NCI-H524 treated with DMSO at 0.1 percent for 48 hours (cell line): ENCODE measurements around the gene MRPL47.
"Not testable (repeated sequence)": the region's sequence is repeated elsewhere in the genome, so short reads cannot be mapped to it uniquely, and the experiment has no call there.

Source experiments
- DNase-seq: peaks from one replicate; lab custom pipeline; 2025; lab: John Stamatoyannopoulos, UW

MRPL47 gene

DNA sequence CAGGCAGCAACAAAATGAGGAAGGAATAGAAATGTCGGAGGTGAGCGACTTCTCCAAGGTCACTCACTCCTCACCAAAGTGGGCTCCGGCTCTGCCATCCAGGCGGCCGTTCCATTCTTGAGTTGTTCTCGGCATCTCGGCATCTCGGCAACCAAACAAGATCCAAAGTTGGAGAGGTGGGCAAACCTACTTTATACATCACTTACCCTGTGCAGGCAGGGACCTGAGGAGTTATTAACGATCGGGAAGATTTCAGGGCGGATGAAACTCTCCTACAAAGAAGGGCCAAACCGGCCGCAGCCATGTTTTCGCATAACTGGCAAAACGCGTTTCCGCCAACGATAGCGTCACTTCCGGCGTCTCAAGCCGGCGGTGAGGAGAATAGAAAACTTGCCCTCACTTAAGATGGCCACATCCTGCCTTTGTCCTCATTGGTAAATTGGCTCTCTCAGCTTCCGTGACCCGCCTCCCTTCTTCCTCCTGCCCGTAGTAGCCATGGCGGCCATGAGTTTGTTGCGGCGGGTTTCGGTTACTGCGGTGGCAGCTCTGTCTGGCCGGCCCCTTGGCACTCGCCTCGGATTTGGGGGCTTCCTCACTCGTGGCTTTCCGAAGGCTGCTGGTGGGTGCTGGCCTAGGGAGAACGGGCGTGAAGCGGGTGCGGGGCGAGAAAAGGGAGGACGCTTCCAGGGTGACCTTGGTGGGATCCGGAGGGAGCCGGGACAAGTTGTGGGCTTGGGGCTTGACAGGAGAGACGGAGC, at the start of gene MRPL47, which contains the start of gene NDUFB5:
Gene MRPL47, minus strand, starts transcription at position 318 of the 758 bp plus-strand sequence. Its CDS starts 14 bp downstream, at position 304.
Gene NDUFB5, plus strand, starts transcription at position 474 of the 758 bp plus-strand sequence. Its CDS starts 22 bp downstream, at position 496.
- peak; percentile 92 for DNase-seq

DNA sequence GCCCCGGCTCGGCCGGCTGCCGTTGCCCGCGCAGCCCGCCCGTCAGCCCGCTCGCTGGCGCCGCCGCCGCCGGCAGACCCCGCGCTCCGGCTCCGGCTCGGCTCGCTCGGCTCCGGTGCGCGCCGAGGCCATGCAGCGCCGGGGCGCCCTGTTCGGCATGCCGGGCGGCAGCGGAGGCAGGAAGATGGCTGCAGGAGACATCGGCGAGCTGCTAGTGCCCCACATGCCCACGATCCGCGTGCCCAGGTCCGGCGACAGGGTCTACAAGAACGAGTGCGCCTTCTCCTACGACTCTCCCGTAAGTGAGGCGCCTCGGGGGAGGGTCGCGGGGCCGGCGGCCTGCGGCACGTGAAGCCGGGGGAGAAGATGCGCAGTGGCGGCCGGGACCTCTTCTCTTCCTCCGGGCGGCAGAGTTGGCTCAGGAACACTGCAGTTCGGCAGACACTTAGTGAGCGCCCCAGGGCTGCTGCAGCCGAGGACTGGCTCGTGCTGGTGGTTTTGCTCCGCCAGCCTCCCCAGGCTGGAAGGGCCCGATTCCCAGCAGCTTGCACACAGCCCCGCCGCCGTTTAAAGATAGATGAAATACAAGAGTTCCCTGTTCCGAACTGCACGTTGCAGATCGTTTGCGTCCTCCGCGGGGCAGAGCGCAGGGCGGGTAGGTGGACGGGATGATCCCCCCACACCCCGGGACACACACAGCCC, 48.8 kb upstream of the MRPL47 start:
- DNase-seq = peak; percentile 48

DNA sequence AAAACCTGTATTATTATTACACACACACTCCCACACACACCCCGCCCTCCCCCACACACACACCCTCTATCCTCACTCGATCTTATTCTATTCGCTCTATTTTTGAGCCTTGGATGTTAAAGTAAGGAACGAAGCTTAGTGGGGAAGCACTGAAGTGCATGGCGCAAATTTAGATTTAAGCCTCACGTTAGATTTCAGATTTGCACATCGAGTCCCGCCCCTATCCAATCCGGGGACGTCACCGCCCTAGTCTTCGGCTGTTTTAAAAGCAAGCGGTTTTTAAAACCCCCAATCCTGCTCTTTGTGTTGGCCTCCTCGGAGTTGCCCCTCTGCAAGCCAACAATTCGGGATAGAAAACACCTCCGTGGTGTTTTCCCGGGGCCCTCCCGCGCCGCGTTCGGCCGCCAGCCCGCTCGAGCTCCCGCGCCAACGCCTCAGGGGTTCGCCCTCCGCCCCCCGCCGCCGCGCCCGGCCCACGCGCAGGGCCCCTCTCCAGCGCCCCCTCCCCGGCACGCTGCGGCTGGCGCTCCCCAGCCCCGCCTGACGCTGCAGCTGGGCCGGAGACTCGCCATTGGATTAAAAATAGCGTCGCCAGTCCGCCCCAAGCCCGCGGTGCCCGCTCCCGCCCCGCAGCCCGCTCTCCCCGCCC, 48.1 kb upstream of the MRPL47 start, which contains the start of gene USP13:
Gene USP13, plus strand, starts transcription at position 594 of the 649 bp plus-strand sequence. CDS start 186 bp downstream, outside the sequence.
- DNase-seq = peak; percentile 47

DNA sequence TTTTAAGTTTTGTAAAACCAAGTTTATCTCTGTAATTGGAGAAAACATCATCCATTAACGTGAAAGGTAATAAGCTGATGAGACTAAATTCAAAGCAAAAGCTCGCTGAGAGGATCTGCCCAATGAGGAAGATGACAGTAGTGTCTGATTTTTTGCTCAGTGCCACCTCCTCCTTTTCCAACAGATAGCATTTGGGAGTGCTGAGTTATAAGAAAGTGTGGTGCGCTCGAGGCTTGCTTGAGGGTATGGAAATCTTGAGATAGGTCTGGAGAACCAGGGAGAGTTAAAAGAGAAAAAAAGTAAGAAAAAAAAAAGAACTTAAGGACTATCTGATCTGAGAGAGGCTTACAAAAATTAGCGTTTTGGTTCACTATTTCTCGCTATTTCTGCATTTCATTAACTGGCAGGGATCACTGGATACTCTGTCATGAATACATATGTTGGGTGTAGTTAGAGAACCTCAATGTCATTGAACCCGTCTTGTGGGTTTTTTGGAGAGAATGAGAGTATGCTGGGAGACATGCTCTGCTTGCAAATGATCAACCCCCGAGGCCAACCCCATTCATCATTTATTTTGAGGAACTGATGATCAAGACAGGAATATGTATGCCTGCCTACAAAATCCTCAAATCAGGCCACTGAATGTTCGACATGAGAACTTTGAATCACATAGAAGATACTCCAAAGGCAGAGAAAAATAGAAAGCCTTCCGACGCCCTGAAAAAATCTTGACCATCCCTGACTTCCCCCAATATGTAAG, 47.4 kb upstream of the MRPL47 start:
- no peak for DNase-seq

- no peak for DNase-seq
These were observed 41.7 kb upstream of the MRPL47 start for GRCh38 chr3:179646177-179646576.

DNA sequence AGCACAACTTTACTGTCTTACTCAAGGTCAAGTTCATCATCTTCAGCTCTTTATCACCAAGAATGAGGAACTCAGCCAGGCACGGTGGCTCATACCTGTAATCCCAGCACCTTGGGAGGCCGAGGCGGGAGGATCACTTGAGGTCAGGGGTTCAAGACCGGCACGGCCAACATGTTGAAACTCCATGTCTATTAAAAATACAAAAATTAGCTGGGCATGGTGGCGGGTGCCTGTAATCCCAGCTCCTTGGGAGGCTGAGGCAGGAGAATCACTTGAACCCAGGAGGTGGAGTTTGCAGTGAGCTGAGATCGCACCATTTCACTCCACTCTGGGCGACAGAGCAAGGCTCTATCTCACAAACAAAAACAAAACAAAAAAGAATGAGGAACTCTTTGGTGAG, 39.4 kb upstream of the MRPL47 start:
- not testable (repeated sequence) for DNase-seq

- DNase-seq = no peak
These were observed 38.4 kb upstream of the MRPL47 start for GRCh38 chr3:179642871-179643270.

DNA sequence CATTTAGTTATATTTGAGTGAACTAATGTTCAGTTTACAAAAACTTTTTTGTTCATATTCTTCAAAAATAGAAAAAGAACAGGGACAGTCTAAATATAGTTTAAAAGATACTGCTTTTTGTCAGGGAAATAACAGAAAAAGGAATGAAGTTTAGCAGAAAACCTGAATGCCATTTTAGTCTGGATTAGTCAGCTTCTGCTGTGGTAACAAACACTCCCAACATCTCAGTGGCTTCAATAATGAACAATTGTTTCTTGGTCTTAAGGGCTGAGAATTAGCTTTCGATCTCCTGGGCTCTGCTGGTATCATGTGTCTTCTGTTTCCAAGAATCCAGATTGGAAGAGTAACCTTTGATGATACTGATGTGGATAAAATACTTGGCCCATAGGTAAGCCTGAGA, 36.0 kb upstream of the MRPL47 start:
- no peak for DNase-seq

- no peak for DNase-seq
These were observed 26.5 kb upstream of the MRPL47 start for GRCh38 chr3:179630753-179631451.

- no peak for DNase-seq
These were observed 20.0 kb upstream of the MRPL47 start for GRCh38 chr3:179624451-179624850.

DNA sequence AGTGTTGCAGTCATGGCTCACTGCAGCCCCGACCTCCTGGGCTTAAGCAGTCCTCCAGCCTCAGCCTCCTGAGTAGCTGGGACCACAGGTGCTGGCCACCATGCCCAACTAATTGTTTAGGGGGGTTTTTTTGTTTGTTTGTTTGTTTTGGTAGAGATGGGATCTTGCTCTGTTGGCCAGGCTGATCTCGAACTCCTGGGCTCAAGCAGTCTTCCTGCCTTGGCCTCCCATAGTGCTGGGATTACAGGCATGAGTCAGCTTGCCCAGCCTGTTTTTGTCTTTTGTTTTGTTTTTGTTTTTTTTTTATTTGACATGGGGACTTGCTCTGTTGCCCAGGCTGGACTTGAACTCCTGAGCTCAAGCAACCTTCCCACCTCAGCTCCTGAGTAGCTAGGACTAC, 17.6 kb upstream of the MRPL47 start:
- no peak for DNase-seq

DNA sequence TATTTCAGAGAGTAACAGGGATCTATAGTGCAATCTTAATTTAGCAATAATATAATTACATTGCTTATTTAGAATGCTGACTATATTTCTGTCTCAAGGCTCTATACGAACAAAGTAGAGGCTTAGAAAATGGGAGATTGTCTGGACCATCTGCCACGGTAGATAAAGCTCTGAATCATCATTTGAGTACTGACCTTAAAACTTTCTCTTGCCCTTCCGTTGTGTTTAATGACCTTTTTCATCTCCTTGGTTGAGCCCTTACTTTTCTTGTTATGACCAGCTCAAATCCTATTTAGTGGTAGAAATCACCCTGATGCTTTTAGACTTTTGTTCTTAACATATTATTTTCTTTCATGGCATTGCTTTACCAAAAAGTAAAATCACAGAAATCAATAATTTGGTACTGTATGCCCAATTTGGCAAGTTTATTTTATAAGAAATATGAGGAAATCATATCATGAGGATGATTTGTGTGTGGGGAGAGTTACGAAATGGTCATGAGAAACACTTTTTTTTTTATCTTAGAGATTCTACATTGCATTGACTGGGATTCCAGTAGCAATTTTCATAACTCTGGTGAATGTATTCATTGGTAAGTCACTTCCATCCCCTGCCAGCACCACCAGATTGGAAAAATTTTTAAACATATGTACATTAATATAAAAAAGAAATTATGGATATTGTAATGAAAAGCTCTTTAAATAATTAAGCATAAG, 11.2 kb upstream of the MRPL47 start:
- no peak for DNase-seq

- no peak for DNase-seq
These were observed 9.4 kb upstream of the MRPL47 start for GRCh38 chr3:179613807-179614206.

GRCh38 chr3:179610066-179610465, 5.6 kb upstream of the MRPL47 start:
- DNase-seq = no peak

DNA sequence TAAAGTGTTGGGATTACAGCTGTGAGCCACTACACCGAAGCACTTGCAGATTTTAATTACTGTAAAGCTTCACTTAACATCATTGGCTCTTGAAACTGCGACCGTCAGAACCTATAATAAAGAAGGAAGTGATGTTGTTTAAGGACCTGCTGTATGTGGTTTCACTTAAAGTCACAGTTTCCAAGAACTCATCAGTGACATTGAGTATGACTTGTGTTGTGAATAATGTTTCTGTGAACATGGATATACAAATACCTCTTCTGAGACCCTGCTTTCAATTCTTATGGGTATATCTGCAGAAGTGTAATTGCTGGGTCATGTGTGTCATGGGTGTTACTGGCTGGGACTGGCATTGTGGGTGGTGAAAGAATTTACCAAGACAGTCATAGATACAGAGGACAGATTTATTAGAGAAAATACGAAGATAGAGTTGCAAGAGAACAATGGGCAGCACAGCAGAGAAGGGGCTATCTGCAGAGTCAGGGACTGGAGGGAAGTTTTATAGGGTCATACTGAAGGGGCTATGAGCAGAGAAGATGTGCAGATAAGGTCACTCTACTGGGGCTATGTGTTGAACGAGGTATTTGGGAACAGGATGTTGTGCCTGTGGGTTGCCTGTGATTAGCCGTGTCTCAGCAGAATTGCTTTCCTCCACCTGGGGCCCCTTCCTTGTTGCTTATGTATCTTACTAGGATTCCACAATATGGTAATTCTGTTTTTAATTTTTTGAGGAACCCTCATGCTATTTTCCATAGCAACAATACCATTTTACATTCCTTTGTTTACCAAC, 4.7 kb upstream of the MRPL47 start:
- peak; percentile 5 for DNase-seq

- DNase-seq = no peak
These were observed 2.2 kb upstream of the MRPL47 start for GRCh38 chr3:179606534-179607085.

DNA sequence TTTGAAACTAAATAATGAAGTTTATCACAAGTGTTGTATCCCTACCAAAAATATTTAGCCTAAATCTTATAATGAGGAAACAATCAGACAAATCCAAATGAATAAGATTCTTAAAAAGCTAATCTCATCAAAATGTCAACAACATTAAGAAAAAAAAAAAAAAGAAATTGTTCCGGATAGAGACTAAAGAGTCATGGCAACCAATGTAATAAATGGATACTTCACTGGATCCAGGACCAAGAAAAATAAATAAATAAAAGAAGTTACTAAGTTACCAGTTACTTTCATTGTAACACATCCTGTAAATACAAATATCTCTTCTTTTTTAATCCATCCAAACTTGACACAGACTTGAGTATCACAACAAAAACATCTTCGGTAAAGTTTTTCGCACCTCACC, 607 bp downstream of the MRPL47 start:
- no peak for DNase-seq

- no peak for DNase-seq
These were observed 1.1 kb downstream of the MRPL47 start for GRCh38 chr3:179603321-179603720.

DNA sequence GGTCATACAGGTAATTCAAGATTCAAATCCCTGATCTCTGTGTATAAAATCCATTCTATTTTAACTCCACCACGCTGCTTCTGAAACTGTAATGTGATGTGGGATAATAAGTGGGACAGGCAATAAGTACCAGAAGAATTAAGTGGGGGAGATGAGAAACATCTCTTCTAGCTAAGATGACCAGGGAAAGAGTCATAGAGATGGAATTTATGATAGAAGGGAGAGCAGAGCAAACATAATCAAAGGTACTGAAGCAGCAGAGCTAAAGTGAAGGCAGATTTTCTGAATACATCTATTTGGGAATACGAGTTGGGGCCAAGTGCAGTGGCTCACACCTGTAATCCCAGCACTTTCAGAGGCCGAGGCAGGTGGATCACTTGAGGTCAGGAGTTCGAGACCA, 4.9 kb downstream of the MRPL47 start:
- no peak for DNase-seq

DNA sequence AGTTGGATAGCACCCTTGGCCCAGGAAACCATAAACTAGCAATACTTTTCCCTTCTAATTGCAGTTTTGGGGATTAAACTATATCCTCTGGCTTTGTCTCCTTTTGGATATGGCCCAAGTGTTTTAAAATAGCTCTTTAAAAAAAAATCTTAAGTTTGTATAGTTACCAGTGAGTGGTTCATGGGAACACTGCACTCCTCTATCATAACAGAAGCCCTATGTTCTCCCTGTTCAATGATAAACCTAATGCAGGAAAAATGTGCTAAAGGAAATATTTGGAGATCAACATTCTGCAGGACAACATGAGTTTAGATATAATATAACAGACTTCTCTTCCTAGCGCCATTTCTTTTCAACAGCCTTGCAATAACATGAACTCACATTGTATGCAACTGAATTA, 13.1 kb downstream of the MRPL47 start:
- DNase-seq = no peak
